Parathyroid adenoma (tissue), 2 donors: Measurements from ENCODE around the gene MSRB2.
"Not testable (repeated sequence)": the region's sequence is repeated elsewhere in the genome, so short reads cannot be mapped to it uniquely, and the experiment has no call there.

Experiments used
- H2AFZ ChIP-seq: fragments of 300-600 bp; sonication (generic); one replicate; pipeline ENCODE4 v1.7.0; 2017; ENCODE audit warnings: antibody characterized with exemption, mild to moderate bottlenecking
- H3K27ac ChIP-seq: fragments of 300-600 bp; sonication (generic); one replicate; pipeline ENCODE4 v1.7.0; 2017
- H3K27me3 ChIP-seq: fragments of 300-600 bp; sonication (generic); one replicate; pipeline ENCODE4 v1.7.0; 2017; ENCODE audit warnings: low read length; ENCODE audit not compliant: control insufficient read depth, insufficient read depth
- H3K36me3 ChIP-seq: fragments of 300-600 bp; sonication (generic); one replicate; pipeline ENCODE4 v1.7.0; 2017; ENCODE audit warnings: low read length; ENCODE audit not compliant: control insufficient read depth, insufficient read depth
- H3K4me1 ChIP-seq: fragments of 300-600 bp; sonication (generic); one replicate; pipeline ENCODE4 v1.7.0; 2017; ENCODE audit warnings: control low read depth
- H3K4me2 ChIP-seq: fragments of 300-600 bp; sonication (generic); one replicate; pipeline ENCODE4 v1.7.0; 2017; ENCODE audit warnings: low read length
- H3K4me3 ChIP-seq: fragments of 300-600 bp; sonication (generic); one replicate; pipeline ENCODE4 v1.7.0; 2017; ENCODE audit warnings: low read depth, low read length
- H3K79me2 ChIP-seq: fragments of 300-600 bp; sonication (generic); one replicate; pipeline ENCODE4 v1.7.0; 2017; ENCODE audit warnings: control low read depth
- H3K9ac ChIP-seq: fragments of 300-600 bp; sonication (generic); one replicate; pipeline ENCODE4 v1.7.0; 2017; ENCODE audit warnings: mild to moderate bottlenecking
- H3K9me3 ChIP-seq: fragments of 300-600 bp; sonication (generic); one replicate; pipeline ENCODE4 v1.7.0; 2017; ENCODE audit warnings: low read length; ENCODE audit not compliant: control insufficient read depth
- TF ChIP-seq, protein P1 (sequence below): fragments of 300-600 bp; sonication (generic); IDR thresholded peaks from one replicate; pipeline ENCODE4 v1.7.0; 2017; ENCODE audit warnings: antibody characterized with exemption, mild to moderate bottlenecking
- donor health status: primary hyperparathyroidism.

Gene MSRB2

DNA sequence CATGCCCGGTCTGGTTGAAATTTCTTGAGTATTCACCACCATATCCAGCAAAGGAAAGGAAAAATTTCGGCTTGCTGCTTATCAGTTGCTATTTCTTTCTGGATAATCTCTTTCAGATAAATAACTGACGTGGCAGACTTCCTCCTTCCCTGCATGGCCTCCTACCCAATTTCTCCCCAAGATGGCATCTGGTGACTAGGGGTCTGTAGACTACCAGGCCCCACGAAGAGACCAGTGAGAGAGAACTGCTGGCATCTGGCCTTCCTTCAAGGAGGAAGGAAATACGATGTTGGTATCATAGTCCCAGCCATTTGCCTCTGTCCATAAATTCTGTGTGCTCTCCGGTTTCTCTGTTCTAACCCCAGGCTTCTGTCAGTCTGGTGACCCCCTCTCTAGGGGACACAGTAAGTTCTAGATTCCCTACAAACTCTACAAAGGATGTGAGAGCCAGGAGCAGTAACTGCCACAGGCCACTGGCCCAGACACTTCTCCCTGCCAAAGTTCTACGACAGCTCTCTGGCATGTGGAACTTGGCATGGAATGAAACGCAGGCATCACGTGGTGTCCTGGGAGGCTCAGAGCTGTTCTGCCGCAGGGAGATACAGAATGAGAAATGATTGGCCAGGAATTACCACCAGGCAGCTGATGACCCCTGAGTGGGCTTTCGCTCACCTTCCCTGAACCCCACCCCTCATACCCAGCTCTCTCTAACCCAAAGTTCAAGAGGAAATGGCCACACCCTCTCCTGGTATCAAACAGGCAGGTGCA is 30.0 kb upstream of the MSRB2 start:
- no peaks in the 10 kb centered on the region for H3K9me3 ChIP-seq
- H3K27me3 ChIP-seq = no peaks in the 10 kb centered on the region
- no peak overlapping the region for H3K4me3 ChIP-seq
- H3K79me2 ChIP-seq = no peaks in the 10 kb centered on the region
- H2AFZ ChIP-seq = no peak overlapping the region
- H3K27ac ChIP-seq = no peak overlapping the region
- no peak overlapping the region for H3K9ac ChIP-seq
- no peaks in the 10 kb centered on the region for H3K4me1 ChIP-seq
- H3K36me3 ChIP-seq = no peaks in the 10 kb centered on the region
- TF ChIP-seq, protein P1, sequence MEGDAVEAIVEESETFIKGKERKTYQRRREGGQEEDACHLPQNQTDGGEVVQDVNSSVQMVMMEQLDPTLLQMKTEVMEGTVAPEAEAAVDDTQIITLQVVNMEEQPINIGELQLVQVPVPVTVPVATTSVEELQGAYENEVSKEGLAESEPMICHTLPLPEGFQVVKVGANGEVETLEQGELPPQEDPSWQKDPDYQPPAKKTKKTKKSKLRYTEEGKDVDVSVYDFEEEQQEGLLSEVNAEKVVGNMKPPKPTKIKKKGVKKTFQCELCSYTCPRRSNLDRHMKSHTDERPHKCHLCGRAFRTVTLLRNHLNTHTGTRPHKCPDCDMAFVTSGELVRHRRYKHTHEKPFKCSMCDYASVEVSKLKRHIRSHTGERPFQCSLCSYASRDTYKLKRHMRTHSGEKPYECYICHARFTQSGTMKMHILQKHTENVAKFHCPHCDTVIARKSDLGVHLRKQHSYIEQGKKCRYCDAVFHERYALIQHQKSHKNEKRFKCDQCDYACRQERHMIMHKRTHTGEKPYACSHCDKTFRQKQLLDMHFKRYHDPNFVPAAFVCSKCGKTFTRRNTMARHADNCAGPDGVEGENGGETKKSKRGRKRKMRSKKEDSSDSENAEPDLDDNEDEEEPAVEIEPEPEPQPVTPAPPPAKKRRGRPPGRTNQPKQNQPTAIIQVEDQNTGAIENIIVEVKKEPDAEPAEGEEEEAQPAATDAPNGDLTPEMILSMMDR = no peak
- no peak overlapping the region for H3K4me2 ChIP-seq

DNA sequence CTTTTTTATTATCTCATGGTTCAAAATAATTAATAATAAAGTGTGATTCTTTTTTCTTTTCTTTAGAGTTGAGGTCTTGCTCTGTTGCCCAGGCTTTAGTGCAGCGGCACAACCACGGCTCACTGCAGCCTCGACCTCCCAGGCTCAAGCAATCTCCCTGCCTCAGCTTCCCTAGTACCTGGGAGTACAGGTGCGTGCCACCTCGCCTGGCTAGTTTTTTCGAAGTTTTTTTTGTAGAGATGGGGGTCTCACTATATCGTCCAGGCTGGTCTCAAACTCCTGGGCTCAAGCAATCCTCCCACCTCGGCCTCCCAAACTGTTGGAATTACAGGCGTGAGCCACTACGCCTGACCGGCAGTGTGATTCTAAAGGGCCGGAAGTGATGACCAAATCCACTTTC is 28.0 kb upstream of the MSRB2 start:
- H3K27me3 ChIP-seq = no peaks in the 10 kb centered on the region
- H3K4me2 ChIP-seq = no peak overlapping the region
- TF ChIP-seq, protein P1 = no peak
- no peaks in the 10 kb centered on the region for H3K79me2 ChIP-seq
- H3K36me3 ChIP-seq = no peaks in the 10 kb centered on the region
- H3K27ac ChIP-seq = no peak overlapping the region
- H3K9me3 ChIP-seq = no peaks in the 10 kb centered on the region
- no peak overlapping the region for H2AFZ ChIP-seq
- no peaks in the 10 kb centered on the region for H3K4me1 ChIP-seq
- H3K4me3 ChIP-seq = no peak overlapping the region
- H3K9ac ChIP-seq = no peak overlapping the region

DNA sequence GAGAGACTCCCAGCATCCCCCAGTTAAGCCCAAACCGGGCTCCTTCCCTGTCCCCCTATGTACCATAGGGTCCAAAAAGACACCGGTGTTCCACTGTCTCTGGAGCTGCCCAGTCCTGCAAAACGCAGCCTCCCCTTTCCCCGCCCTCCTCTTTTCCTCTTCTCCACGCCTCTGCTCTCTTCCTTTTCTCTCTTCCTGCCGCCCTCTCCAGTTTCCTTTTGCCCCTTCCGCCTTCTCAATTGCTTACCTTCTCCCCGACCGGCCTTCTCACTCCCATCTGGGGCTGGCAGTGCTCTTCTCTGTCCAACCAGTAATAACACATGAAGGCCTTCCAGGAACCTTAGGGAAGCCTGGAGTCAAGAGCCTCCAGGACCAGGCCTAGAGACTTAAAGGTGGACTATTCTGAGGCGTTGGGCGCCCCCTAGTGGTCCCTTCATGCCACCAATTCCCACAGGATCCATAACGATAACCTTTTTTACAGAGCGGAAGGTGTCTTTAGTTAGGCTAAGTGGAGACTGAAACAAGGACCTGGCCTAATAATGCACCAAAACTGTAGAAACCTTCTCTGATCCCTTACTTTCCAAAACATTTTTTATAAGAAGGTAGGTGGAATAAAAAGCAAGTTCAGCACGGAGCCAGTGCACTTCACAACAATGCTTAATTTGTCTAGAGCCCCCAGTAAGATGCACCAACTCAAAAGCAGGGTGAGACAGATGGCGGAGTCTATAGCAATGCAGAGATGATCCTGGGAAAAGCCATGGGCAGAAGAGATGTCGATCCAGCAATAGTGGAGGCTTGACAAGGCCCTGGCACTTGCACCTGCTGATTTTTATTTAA is 27.2 kb upstream of the MSRB2 start:
- Histone ChIP-seq H3K36me3 (no peaks in the 10 kb centered on the region), H3K4me2 (no peak overlapping the region), H3K9ac (no peak overlapping the region), H3K4me1 (no peaks in the 10 kb centered on the region), H3K27me3 (no peaks in the 10 kb centered on the region), H3K4me3 (no peak overlapping the region), H3K79me2 (no peaks in the 10 kb centered on the region), H3K9me3 (no peaks in the 10 kb centered on the region), H2AFZ (peak overlapping the region; percentile 17), H3K27ac (no peak overlapping the region)
- TF ChIP-seq, protein P1 = peak; percentile 74

DNA sequence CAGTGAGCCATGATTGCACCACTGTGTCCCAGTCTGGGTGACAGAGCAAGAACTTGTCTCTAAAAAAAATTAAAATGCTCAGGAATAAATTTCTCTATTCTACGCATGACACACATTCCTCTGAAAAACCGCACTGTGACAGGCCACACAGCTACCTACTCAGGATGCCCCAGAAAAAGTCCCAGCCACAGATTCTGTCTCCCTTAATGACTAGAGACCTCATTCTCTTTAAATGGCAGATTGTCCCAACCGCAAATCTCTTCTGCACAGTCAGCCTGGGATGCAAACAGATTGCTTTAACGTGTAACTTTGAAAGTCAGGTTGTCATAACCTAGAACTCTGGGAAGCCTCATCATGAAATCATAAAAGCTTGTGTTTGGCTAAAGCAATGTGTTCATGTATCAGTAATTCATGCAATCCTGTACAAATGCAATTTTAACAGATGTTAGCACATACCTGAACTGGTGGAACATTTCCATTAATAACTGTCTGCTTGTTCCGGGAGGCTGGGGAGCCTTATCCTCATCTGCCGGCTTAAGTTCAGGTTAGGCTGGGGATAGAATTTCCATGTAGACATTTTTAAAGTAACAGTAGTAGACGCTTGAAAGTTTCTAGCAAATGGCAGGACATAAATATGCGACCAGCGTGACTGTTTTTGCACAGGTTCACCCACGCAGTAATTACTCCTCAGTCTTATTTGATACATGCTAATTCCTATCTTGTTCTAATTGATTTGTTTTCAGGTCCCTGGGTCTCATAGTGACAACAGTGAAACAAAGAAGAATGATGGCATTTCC is 26.2 kb upstream of the MSRB2 start:
- H3K9me3 ChIP-seq = no peaks in the 10 kb centered on the region
- no peaks in the 10 kb centered on the region for H3K79me2 ChIP-seq
- TF ChIP-seq, protein P1 = no peak
- no peak overlapping the region for H3K9ac ChIP-seq
- H3K36me3 ChIP-seq = no peaks in the 10 kb centered on the region
- H3K4me2 ChIP-seq = no peak overlapping the region
- H3K27ac ChIP-seq = no peak overlapping the region
- no peaks in the 10 kb centered on the region for H3K27me3 ChIP-seq
- H3K4me3 ChIP-seq = no peak overlapping the region
- H3K4me1 ChIP-seq = no peaks in the 10 kb centered on the region
- H2AFZ ChIP-seq = no peak overlapping the region

- not testable (repeated sequence) for H3K9ac ChIP-seq, H3K4me3 ChIP-seq, H3K9me3 ChIP-seq, H3K4me2 ChIP-seq, H3K4me1 ChIP-seq, H3K79me2 ChIP-seq, H3K27ac ChIP-seq, H3K27me3 ChIP-seq, H2AFZ ChIP-seq, H3K36me3 ChIP-seq
Measured at GRCh38 chr10:23070092-23070912, 25.1 kb upstream of the MSRB2 start.
